ENCODE measurements around the gene ADCY5.

The ADCY5 gene

GRCh38 chr3:123404391-123404790 lies 44.5 kb downstream of the ADCY5 start:
- no peak for DNase-seq

- DNase-seq = no peak
These were observed 46.9 kb downstream of the ADCY5 start for GRCh38 chr3:123401836-123402530.

- no peak for DNase-seq
These were observed 48.7 kb downstream of the ADCY5 start for GRCh38 chr3:123400169-123400568.

- DNase-seq = no peak
These were observed 49.2 kb downstream of the ADCY5 start for GRCh38 chr3:123399653-123400052.

- DNase-seq = no peak
These were observed 50.7 kb downstream of the ADCY5 start for GRCh38 chr3:123397921-123398785.

- no peak for DNase-seq
These were observed 51.8 kb downstream of the ADCY5 start for GRCh38 chr3:123397050-123397590.

GRCh38 chr3:123396171-123397049 lies 52.5 kb downstream of the ADCY5 start:
- no peak for DNase-seq

- no peak for DNase-seq
These were observed 53.7 kb downstream of the ADCY5 start for GRCh38 chr3:123395235-123395634.

- no peak for DNase-seq
These were observed 54.4 kb downstream of the ADCY5 start for GRCh38 chr3:123394391-123395020.

- no peak for DNase-seq
These were observed 55.8 kb downstream of the ADCY5 start for GRCh38 chr3:123392871-123393620.

- no peak for DNase-seq
These were observed 56.5 kb downstream of the ADCY5 start for GRCh38 chr3:123392368-123392767.

GRCh38 chr3:123390865-123391600 lies 57.9 kb downstream of the ADCY5 start:
- DNase-seq = no peak

GRCh38 chr3:123389628-123389918 lies 59.3 kb downstream of the ADCY5 start:
- no peak for DNase-seq

GRCh38 chr3:123388811-123389627 lies 59.9 kb downstream of the ADCY5 start:
- DNase-seq = no peak

- no peak for DNase-seq
These were observed 60.8 kb downstream of the ADCY5 start for GRCh38 chr3:123388042-123388441.

- no peak for DNase-seq
These were observed 61.4 kb downstream of the ADCY5 start for GRCh38 chr3:123387532-123387931.

- no peak for DNase-seq
These were observed 62.3 kb downstream of the ADCY5 start for GRCh38 chr3:123386477-123387040.

GRCh38 chr3:123385981-123386380 lies 62.9 kb downstream of the ADCY5 start:
- no peak for DNase-seq

- DNase-seq = no peak
These were observed 63.4 kb downstream of the ADCY5 start for GRCh38 chr3:123385499-123385898.

- no peak for DNase-seq
These were observed 63.9 kb downstream of the ADCY5 start for GRCh38 chr3:123385001-123385401.
